NB4 (cell line): ENCODE data around the gene OAT.

Experiments
- CTCF ChIP-seq: IDR thresholded peaks from one replicate; pipeline ENCODE4 v1.5.1; 2012; ENCODE audit warnings: low read depth, low read length
- MAX ChIP-seq: IDR thresholded peaks from 2 replicates; pipeline ENCODE4 v1.6.1; 2011; ENCODE audit warnings: low read depth, low read length
- MYC ChIP-seq: IDR thresholded peaks from 2 replicates; pipeline ENCODE4 v1.6.1; 2011; ENCODE audit warnings: low read depth, low read length
- POLR2A ChIP-seq: IDR thresholded peaks from 2 replicates; pipeline ENCODE4 v1.6.1; 2011; ENCODE audit warnings: mild to moderate bottlenecking; ENCODE audit not compliant: insufficient read length; ENCODE audit errors: extremely low read depth

GRCh38 chr10:124388476-124388822, 30.3 kb downstream of the OAT start:
- no peak for TF ChIP-seq CTCF
- TF ChIP-seq POLR2A = no peak
- TF ChIP-seq MYC = no peak
- no peak for TF ChIP-seq MAX
